ENCODE data around the gene SLC9A5. TPM values are rescaled to one million over a fixed set of nuclear protein-coding genes. Genes with fewer than 3 reads are reported as not detected.

SLC9A5 gene
- total and polyA plus RNA-seq, 2 experiments from 2014 or later: 4.5 to 5.4 TPM

- TF ChIP-seq JUNB (IDR thresholded peaks at IDR 0.05; ENCODE audit: unreplicated experiment) (no peak), NANOG (IDR thresholded peaks at IDR 0.05; ENCODE audit: borderline replicate concordance) (no peak), CTCF (conservative IDR thresholded peaks at IDR 0.05; ENCODE audit: low read depth in 2 of 2) (no peak), STAT1 (IDR thresholded peaks at IDR 0.05; ENCODE audit: unreplicated experiment) (no peak), EZH2phosphoT487 (IDR thresholded peaks at IDR 0.05; ENCODE audit: unreplicated experiment) (no peak)
Measured at GRCh38 chr16:67200491-67200890, 48.3 kb upstream of the SLC9A5 start (continued).

GRCh38 chr16:67201411-67202345, 47.1 kb upstream of the SLC9A5 start:
- H3K36me3 ChIP-seq (ENCODE audit: insufficient read depth): peaks cover 2% of the 10 kb centered on the region; the same call in 1 of the 2 replicates
- H4K20me1 ChIP-seq (replicated peaks; ENCODE audit: insufficient read depth): peaks cover 4% of the 10 kb centered on the region; the same call in 1 of the 2 replicates
- H3K36me3 Mint-ChIP-seq (ENCODE audit: low read depth): peaks cover 19% of the 10 kb centered on the region
- H3K4me1 Mint-ChIP-seq: peaks cover 6% of the 10 kb centered on the region
- peaks cover 9% of the 10 kb centered on the region for H3K4me1 ChIP-seq (ENCODE audit: insufficient read depth)
- no peak overlapping the region for H3K27ac ChIP-seq (ENCODE audit: low read depth)
- DNase-seq (ENCODE audit: low spot score): no peak
- no peaks in the 10 kb centered on the region for H3K9me2 ChIP-seq (ENCODE audit: insufficient read depth)
- no peak overlapping the region for H3K27ac Mint-ChIP-seq
- H3K4me2 ChIP-seq: no peak overlapping the region
- no peaks in the 10 kb centered on the region for H3K27me3 ChIP-seq (ENCODE audit: insufficient read depth)
- H3K27me3 Mint-ChIP-seq (ENCODE audit: insufficient read depth, low read depth, poor library complexity): peaks cover 15% of the 10 kb centered on the region
- no peak overlapping the region for H3K4me3 ChIP-seq
- H3K4me3 Mint-ChIP-seq: no peak overlapping the region
- no peaks in the 10 kb centered on the region for H3K9me3 Mint-ChIP-seq
- ATAC-seq: no peak
- H3K79me2 ChIP-seq (replicated peaks; ENCODE audit: insufficient read depth): no peaks in the 10 kb centered on the region
- H3F3A ChIP-seq (replicated peaks; ENCODE audit: low read depth): peaks cover 13% of the 10 kb centered on the region; the same call in 1 of the 2 replicates
- H2AFZ ChIP-seq: no peak overlapping the region
- TF ChIP-seq EZH2phosphoT487 (IDR thresholded peaks at IDR 0.05; ENCODE audit: unreplicated experiment) (no peak), STAT1 (IDR thresholded peaks at IDR 0.05; ENCODE audit: unreplicated experiment) (no peak), REST (IDR thresholded peaks at IDR 0.05; ENCODE audit: unreplicated experiment) (no peak), EZH2 (IDR thresholded peaks at IDR 0.05; ENCODE audit: low read depth, unreplicated experiment) (no peak), CTCF (conservative IDR thresholded peaks at IDR 0.05; ENCODE audit: low read depth in 2 of 2) (no peak), CREB1 (CRISPR knock-in tag; IDR thresholded peaks at IDR 0.05; ENCODE audit: low read depth) (no peak), NANOG (IDR thresholded peaks at IDR 0.05; ENCODE audit: borderline replicate concordance) (no peak), ZNF331 (CRISPR knock-in tag; IDR thresholded peaks at IDR 0.05; ENCODE audit: low read depth) (no peak), ETS1 (IDR thresholded peaks at IDR 0.05) (no peak), JUNB (IDR thresholded peaks at IDR 0.05; ENCODE audit: unreplicated experiment) (no peak), ZNF114 (CRISPR knock-in tag; IDR thresholded peaks at IDR 0.05) (no peak)
